NOMO-1 (cell line): ENCODE measurements around the gene ROBO2.

Experiments used
- DNase-seq, 2 experiments: peaks; one replicate each; lab custom pipeline; 2025; ENCODE audit not compliant: unreplicated experiment in 2 of 2; lab: John Stamatoyannopoulos, UW

Gene ROBO2

DNA sequence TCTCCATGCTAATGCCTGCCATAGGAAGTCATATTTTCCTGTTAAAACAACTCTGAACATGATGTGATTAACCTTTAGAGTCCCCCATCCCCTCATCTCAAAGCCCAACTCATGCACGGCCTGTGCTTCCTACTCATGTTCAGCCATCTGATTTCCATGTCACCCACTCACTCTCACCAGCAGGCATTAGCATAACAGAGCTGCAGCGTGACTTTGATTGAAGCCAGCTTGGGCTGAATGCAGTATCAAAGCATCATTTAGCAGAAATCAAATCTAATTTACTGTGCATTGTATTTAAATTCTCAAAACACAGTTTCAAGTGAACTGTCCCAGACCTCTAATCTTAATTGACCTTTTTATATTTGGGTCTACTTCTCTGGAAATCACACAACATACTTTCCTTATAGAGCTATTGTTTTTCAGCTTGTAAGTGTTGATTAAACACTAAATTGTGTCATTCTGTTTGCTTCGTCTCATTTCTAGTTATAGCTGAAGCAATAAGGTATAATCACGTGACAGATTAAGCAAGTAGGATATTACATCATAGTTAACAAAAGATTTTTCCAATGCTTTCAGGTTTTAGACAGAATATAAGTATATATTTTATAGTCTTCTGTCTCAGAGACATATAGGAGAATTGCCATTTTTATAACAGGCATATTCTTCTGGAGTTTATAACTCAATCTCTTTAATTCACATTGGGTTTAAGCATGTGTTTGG is 501.5 kb downstream of the ROBO2 start:
- no peak for DNase-seq

- DNase-seq: no peak
Measured at GRCh38 chr3:77546246-77546645, 506.3 kb downstream of the ROBO2 start.

DNA sequence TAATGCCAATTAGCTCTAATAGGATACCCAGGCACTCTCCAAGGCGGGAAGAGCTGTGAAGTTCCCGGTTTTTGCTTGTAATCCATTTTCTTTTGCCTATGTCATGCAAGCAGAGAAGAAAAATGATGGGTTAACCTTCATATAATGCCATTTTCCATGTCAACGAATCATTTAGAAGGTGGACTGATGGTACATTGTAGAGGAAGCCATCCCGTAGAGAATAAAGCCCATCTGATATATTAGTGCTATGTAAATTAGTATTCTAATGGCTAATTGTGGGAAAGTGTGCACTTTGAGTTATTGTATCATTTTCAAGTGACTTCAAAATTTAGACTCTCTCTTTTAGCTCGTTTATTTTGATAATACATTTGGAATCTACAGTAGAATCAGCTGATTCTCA is 509.1 kb downstream of the ROBO2 start:
- no peak for DNase-seq

- no peak for DNase-seq
Measured at GRCh38 chr3:77553240-77553639, 513.3 kb downstream of the ROBO2 start.

DNA sequence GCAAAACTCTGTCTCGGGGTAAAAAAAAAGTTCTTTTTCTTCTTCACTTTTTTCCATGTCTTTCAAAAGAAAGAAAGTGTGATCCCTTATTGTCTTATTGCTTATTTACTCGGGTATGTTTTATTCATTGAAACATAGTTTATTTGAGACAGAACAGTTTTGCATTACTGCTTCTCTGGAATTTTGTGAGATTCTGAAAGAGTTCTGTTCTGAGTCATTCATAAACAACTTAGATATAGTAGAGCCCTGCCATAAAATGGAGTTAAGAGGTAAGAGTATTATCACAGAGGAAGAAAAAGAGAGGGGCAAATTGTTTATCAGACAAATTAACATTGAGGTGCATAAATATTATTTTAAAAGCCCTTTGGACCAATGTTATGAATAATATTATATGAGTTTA is 522.2 kb downstream of the ROBO2 start:
- no peak for DNase-seq

DNA sequence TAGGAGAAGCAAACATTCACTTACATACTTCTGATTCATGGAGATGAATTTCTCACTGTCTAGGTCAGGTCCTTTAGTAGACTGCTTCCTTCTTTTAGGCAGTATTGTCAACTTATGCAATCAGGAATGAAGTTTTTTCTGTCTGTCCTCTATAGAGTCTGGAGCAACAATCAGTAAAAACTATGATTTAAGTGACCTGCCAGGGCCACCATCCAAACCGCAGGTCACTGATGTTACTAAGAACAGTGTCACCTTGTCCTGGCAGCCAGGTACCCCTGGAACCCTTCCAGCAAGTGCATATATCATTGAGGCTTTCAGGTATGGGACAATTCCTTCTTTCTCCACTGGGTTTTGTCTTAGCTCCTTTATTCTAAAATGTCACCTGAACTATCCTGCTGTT is 523.1 kb downstream of the ROBO2 start:
- DNase-seq: no peak

- DNase-seq: no peak
Measured at GRCh38 chr3:77566055-77566454, 526.2 kb downstream of the ROBO2 start.

DNA sequence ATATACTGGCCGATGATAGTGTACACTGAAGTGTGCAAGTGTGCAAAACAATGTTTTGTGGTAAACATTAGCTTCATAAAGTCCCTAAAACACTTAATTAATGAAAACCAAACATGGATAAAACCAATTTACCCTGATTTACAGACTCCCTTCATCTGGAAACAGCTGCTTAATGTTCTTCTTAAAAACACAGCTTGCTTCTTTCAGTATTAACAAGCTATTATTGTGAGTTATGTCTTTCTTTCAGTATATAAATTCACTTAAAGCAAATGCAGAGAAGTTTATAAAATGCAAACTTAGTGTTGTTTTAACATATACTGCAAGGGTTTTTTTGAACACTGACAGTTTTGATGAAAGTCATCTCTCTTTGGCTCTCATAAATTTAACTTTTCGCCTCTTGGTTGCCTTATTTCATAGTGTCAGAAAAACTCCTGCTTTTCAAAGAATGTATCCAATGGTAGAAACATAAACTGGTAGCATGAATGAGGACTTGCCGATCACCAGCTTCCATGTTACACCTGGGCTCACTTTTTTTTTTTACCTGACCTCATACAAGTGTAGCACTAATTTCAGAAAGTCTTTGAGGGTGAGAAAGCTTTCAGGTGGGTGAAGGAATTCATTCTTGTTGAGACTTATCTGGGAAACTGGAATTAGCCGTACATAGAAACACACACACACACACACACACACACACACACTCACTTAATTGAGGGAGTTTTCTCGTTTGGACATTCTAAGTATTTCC is 532.2 kb downstream of the ROBO2 start:
- DNase-seq: no peak

GRCh38 chr3:77577264-77577663 is 537.4 kb downstream of the ROBO2 start:
- DNase-seq: no peak

DNA sequence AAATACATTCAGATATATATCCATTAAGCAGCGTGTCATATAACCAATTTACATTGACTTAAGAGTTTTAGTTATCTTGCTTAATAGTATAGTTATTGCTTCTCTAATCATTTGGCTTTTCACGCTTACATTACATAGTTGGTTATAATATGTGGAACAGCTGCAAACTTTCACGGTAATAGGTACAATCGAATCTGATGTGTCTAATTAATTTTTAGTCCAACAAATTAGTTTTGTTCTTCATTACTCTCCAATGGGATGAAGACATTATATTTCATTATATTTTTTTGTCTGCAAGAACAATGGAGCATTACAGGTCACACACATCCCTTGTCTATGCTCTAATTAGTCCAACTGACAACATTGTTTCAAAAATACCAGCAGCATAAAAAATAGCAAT is 546.3 kb downstream of the ROBO2 start:
- DNase-seq: no peak

- DNase-seq: no peak
Measured at GRCh38 chr3:77588863-77589262, 549.0 kb downstream of the ROBO2 start.

- no peak for DNase-seq
Measured at GRCh38 chr3:77590191-77590590, 550.3 kb downstream of the ROBO2 start.

DNA sequence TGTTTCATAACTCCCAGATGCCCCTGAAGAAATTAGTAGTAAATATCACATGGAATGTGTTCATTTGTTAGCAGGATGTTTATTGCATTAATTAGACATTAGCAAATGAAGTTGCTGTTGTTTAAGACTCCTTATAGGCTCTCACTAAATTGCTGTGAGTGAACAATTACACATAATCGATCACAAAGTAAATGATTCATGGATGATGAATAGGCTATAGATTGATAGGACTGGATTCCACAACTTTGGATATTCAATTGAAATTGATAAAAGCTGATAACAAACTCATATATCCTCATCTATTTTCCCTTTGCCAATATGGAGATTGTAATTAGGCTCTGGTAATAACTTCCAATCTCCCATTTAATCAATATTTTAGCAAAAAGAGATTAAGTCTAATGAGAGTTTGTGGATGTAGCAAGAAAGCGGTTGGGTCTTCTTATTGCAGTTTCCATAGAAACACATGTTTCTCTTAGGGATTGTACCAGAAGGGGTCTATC is 555.5 kb downstream of the ROBO2 start:
- no peak for DNase-seq

DNA sequence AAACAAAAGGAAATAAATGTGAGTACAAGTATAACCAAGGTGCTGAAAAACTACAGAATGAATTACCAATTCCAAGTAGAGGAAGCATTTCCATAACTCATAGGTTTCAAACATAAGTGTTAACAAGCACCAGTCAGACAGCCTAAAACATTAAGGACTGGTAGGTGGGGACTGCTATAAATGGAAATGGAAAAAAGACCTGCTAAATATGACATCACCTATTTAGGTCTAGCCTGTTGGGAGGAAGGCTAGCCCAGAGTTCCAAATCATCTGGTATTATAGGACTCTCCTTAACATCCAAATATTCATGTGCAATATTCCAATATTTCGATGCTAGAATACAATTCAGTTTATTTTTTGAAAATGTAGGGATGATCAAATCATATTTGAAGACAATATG is 560.0 kb downstream of the ROBO2 start:
- no peak for DNase-seq

DNA sequence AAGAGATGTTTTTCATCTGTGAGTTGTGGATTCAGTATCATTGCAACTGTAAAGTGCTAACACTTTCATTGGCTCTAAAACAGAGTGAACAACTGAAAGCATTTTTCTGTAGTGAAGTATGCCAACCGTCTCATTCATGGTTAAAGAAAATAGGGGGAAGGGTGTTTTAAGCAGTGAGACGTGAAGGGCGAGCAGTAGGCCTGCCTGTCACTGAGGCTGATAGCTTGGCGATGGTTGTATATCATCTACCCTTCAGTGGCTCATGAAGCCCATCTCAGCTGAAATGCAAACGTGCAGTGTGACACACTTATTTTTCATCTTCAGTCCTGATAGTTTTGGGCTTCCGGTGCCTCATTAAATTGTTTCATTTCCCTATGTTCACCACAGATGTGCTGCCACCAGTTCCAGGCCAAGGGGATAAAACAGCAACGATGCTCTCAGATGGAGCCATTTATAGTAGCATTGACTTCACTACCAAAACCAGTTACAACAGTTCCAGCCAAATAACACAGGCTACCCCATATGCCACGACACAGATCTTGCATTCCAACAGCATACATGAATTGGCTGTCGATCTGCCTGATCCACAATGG is 562.0 kb downstream of the ROBO2 start:
- DNase-seq: no peak

DNA sequence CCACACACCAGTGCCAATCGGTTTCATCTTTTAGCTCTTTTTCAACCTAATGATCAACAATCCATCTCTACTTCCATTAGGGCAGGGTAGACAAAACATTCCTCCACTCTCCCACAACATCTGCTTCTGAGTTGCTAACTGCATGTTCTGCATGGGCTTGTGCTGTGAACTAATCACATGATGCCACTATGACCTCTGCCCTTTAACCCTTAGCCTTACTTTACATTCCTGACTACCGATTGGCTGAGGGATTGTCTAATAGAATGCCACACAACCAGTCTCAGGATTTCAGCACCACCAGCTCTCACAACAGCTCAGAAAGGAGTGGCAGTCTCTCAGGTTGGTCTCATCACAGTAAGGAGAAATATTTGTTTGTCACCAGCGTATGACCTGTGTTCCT is 562.8 kb downstream of the ROBO2 start:
- no peak for DNase-seq

GRCh38 chr3:77605308-77605707 is 565.4 kb downstream of the ROBO2 start:
- no peak for DNase-seq

GRCh38 chr3:77605865-77606264 is 566.0 kb downstream of the ROBO2 start:
- no peak for DNase-seq

- no peak for DNase-seq
Measured at GRCh38 chr3:77606372-77606771, 566.5 kb downstream of the ROBO2 start.

GRCh38 chr3:77618686-77619085 is 578.8 kb downstream of the ROBO2 start:
- DNase-seq: no peak

DNA sequence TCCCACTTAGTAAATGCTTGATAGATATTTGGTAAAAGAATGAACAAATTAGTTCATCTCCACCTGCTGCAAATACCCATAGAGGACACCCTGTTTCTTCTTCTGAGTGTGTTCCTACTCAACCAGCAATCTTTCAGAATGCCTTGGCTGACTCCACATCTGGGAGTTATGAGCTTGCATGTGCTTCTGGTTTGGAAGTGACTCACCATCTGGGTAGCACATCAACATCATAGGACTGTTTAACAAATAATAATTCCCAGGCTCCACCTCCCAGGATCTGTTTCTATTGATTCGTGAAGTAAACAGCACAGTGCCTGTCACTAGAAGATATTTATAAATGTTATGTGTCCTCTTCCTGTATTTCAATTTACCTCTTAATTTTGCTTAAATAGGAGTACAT is 580.1 kb downstream of the ROBO2 start:
- DNase-seq: no peak

- DNase-seq: no peak
Measured at GRCh38 chr3:77623500-77623899, 583.6 kb downstream of the ROBO2 start.
